HepG2 (cell line): ENCODE measurements around the gene DBNDD2. TPM values are rescaled to one million over a fixed set of nuclear protein-coding genes. Genes with fewer than 3 reads are reported as not detected.

Source experiments
- ATAC-seq: fragments of 200-7000 bp; cut with Tn5 transposase; 3 replicates; pipeline ENCODE4 v1.9.1; 2020; ENCODE audit warnings: mild to moderate bottlenecking, moderate library complexity
- BruUV-seq: library from RNA; stranded (reverse); fragments of 400-500 nt; replicated peaks from 2 replicates; lab custom pipeline; 2021; lab: Mats Ljungman, UMichigan
- CTCF ChIA-PET: fragments of 300-600 bp; formaldehyde crosslinking; extraction: SDS; loops from one replicate; lab custom pipeline; 2021; ENCODE audit warnings: low total read pairs, inconsistent platforms, low intra/inter-chr PET ratio; lab: Yijun Ruan, JAX
- POLR2A ChIA-PET: fragments of 350-600 bp; sonication (Branson Sonifier 250); formaldehyde crosslinking; loops from one replicate; lab custom pipeline; 2020; ENCODE audit warnings: antibody characterized with exemption, inconsistent platforms; lab: Yijun Ruan, JAX
- DNase-seq: peaks from one replicate; pipeline ENCODE4 v3.0.0-alpha.2; 2015; ENCODE audit warnings: low spot score
- FAIRE-seq: peaks from 3 replicates; lab custom pipeline; 2011; peaks lifted over from hg19 to GRCh38; lab: Jason Lieb, UNC
- H2AFZ ChIP-seq: one replicate; pipeline ENCODE4 v1.6.1; 2011; ENCODE audit warnings: low read length, inconsistent platforms
- H3K27ac ChIP-seq: fragments of 300-600 bp; 3 replicates; pipeline ENCODE4 v1.8.0; 2011; ENCODE audit warnings: mixed run types, mild to moderate bottlenecking, mixed read lengths, low read length, inconsistent platforms; ENCODE audit not compliant: insufficient read depth; ENCODE audit errors: extremely low read length
- H3K27me3 ChIP-seq, 2 experiments: fragments of 200-600 bp in 1 of 2; 2 replicates in 1 of 2; 3 replicates in 1 of 2; pipeline versions ENCODE4 v1.6.0 to v1.8.0; 2011; ENCODE audit warnings: low read length in 2 of 2, mild to moderate bottlenecking in 2 of 2, moderate library complexity in 2 of 2, inconsistent platforms in 1 of 2; ENCODE audit not compliant: insufficient read depth in 2 of 2, control insufficient read depth in 1 of 2
- H3K36me3 ChIP-seq, 2 experiments: fragments of 200-600 bp in 1 of 2; replicated peaks in 1 of 2; 2 replicates in 1 of 2; 3 replicates in 1 of 2; pipeline versions ENCODE4 v1.5.1 to v1.8.0; 2011; ENCODE audit warnings: low read length in 2 of 2, inconsistent platforms in 1 of 2; ENCODE audit not compliant: insufficient read depth in 2 of 2, control insufficient read depth in 1 of 2
- H3K4me1 ChIP-seq: 2 replicates; pipeline ENCODE4 v1.5.1; 2012; ENCODE audit warnings: low read length, inconsistent platforms; ENCODE audit not compliant: insufficient read depth
- H3K4me2 ChIP-seq: 2 replicates; pipeline ENCODE4 v1.6.0; 2011; ENCODE audit warnings: low read depth, low read length, inconsistent platforms
- H3K4me3 ChIP-seq, 3 experiments: fragments of 200-600 bp in 1 of 3; sonication (generic), shearing (Covaris generic) in 1 of 3; replicated peaks in 1 of 3; 2 replicates each; pipeline ENCODE4 v1.5.1; 2011 to 2016; ENCODE audit warnings: low read length in 3 of 3, inconsistent platforms in 2 of 3, low read depth in 2 of 3, mild to moderate bottlenecking in 2 of 3, control low read depth in 1 of 3, mixed read lengths in 1 of 3; ENCODE audit not compliant: insufficient read depth in 1 of 3
- H3K79me2 ChIP-seq: one replicate; pipeline ENCODE4 v1.6.1; 2011; ENCODE audit warnings: low read length, inconsistent platforms; ENCODE audit not compliant: insufficient read depth
- H3K9ac ChIP-seq: 2 replicates; pipeline ENCODE4 v1.6.0; 2011; ENCODE audit warnings: mild to moderate bottlenecking, low read depth, low read length, inconsistent platforms; ENCODE audit not compliant: insufficient read depth
- H3K9me3 ChIP-seq: 2 replicates; pipeline ENCODE4 v1.5.1; 2012; ENCODE audit warnings: mild to moderate bottlenecking, low read length
- H4K20me1 ChIP-seq: 2 replicates; pipeline ENCODE4 v1.6.0; 2011; ENCODE audit warnings: inconsistent platforms, mild to moderate bottlenecking, low read length, moderate library complexity; ENCODE audit not compliant: insufficient read depth
- AHR ChIP-seq: IDR thresholded peaks from 2 replicates; pipeline ENCODE4 v1.6.1; 2018; ENCODE audit warnings: missing genetic modification reagents, missing compliant biosample characterization
- ATF6 ChIP-seq: sonication (generic); formaldehyde crosslinking; conservative IDR thresholded peaks from 2 replicates; pipeline ENCODE4 v1.4.0; 2020; ENCODE audit warnings: missing genetic modification reagents
- EEA1 ChIP-seq: sonication (generic); formaldehyde crosslinking; IDR thresholded peaks from 2 replicates; pipeline ENCODE4 v1.5.1; 2020; ENCODE audit warnings: mild to moderate bottlenecking, missing genetic modification reagents, borderline replicate concordance
- FOSL2 ChIP-seq: sonication (generic); formaldehyde crosslinking; IDR thresholded peaks from 2 replicates; pipeline ENCODE4 v1.4.0; 2020; ENCODE audit warnings: missing genetic modification reagents
- KAT7 ChIP-seq: IDR thresholded peaks from 2 replicates; pipeline ENCODE4 v1.6.1; 2018; ENCODE audit warnings: borderline replicate concordance, missing compliant biosample characterization
- NFAT5 ChIP-seq: sonication (generic); formaldehyde crosslinking; IDR thresholded peaks from 2 replicates; pipeline ENCODE4 v1.4.0; 2020; ENCODE audit warnings: missing genetic modification reagents
- RARA ChIP-seq: IDR thresholded peaks from 2 replicates; pipeline ENCODE4 v1.6.1; 2016; ENCODE audit warnings: missing genetic modification reagents, missing compliant biosample characterization
- U2AF2 ChIP-seq: fragments of 200-400 bp; formaldehyde crosslinking; IDR thresholded peaks from 2 replicates; pipeline ENCODE4 v1.6.1; 2017; ENCODE audit warnings: low read depth, mild to moderate bottlenecking, low read length
- ZGPAT ChIP-seq: IDR thresholded peaks from 2 replicates; pipeline ENCODE4 v1.6.1; 2016; ENCODE audit warnings: mild to moderate bottlenecking
- ZNF143 ChIP-seq: sonication (generic); formaldehyde crosslinking; IDR thresholded peaks from 2 replicates; pipeline ENCODE4 v1.4.0; 2020; ENCODE audit warnings: missing genetic modification reagents
- ZNF546 ChIP-seq: sonication (generic); formaldehyde crosslinking; conservative IDR thresholded peaks from 2 replicates; pipeline ENCODE4 v1.8.1; 2023; ENCODE audit warnings: mild to moderate bottlenecking, missing genetic modification reagents
- ZNF589 ChIP-seq: sonication (generic); formaldehyde crosslinking; conservative IDR thresholded peaks from 2 replicates; pipeline ENCODE4 v1.8.0; 2022; ENCODE audit warnings: mild to moderate bottlenecking, moderate library complexity, missing genetic modification reagents
- ZNF672 ChIP-seq: sonication (generic); formaldehyde crosslinking; IDR thresholded peaks from 2 replicates; pipeline ENCODE4 v1.8.1; 2022; ENCODE audit warnings: missing genetic modification reagents
- in situ Hi-C: cut with HindIII; loops from 2 replicates; pipeline ENCODE4 v1.10.0; 2017; ENCODE audit warnings: low pct_unique_long_range_greater_than_20kb; ENCODE audit not compliant: extremely low pct_ligation_motif_present
- intact Hi-C: fragments of 100-400 bp; cut with micrococcal nuclease; formaldehyde crosslinking; loops from one replicate; pipeline ENCODE4 v1.10.0; 2022; ENCODE audit not compliant: unreplicated experiment
- polyA plus RNA-seq, 8 experiments: library from polyadenylated mRNA; depleted of rRNA in 3 of 8; stranded (reverse) in 7 of 8; unstranded in 1 of 8; fragments of >200 nt; fragmentation: Illumina TruSeq in 4 of 8; extraction: Trizol in 4 of 8; gene quantifications; 2 replicates each; pipeline versions ENCODE4 v1.2.1 to v1.2.3, GENCODE V29; 2011 to 2016; ENCODE audit warnings: low read depth in 4 of 8, missing spikeins in 1 of 8, mixed read lengths in 1 of 8; ENCODE audit not compliant: insufficient read depth in 1 of 8
- total RNA-seq, 5 experiments: library from RNA; depleted of rRNA; stranded (reverse); fragments of >200 nt; fragmentation: Illumina TruSeq; extraction: Trizol; gene quantifications; 2 replicates each; pipeline ENCODE4 v1.2.3, GENCODE V29; 2016; ENCODE audit warnings: low read depth in 1 of 5
- TF ChIP-seq, protein P1 (sequence below): sonication (generic); formaldehyde crosslinking; IDR thresholded peaks from 2 replicates; pipeline ENCODE4 v1.8.0; 2023; ENCODE audit warnings: mild to moderate bottlenecking, missing genetic modification reagents
- TF ChIP-seq, protein P2 (sequence below): sonication (generic); formaldehyde crosslinking; IDR thresholded peaks from 2 replicates; pipeline ENCODE4 v1.8.1; 2023; ENCODE audit warnings: missing genetic modification reagents, mild to moderate bottlenecking, borderline replicate concordance

Gene DBNDD2
- total and polyA plus RNA-seq, 2 of the 13 experiments (the other 11 are each of a cell fraction or from before 2014, with no cell fraction given): 16.7 to 47.6 TPM

- no peak for FAIRE-seq
- Histone ChIP-seq H3K9me3 (no peaks in the 10 kb centered on the region), H3K79me2 (peaks cover 13% of the 10 kb centered on the region), H3K4me2 (no peak overlapping the region), H3K27ac (no peak overlapping the region), H4K20me1 (peaks cover 5% of the 10 kb centered on the region; the same call in 1 of the 2 replicates), H3K27me3 (no peaks in the 10 kb centered on the region; a peak in 1 of 5 replicates), H3K9ac (no peak overlapping the region), H3K4me1 (peaks cover 34% of the 10 kb centered on the region), H3K36me3 (peaks cover 20 to 32% of the 10 kb centered on the region in 2 experiments), H3K4me3 (no peak overlapping the region), H2AFZ (no peak overlapping the region)
- BruUV-seq: no TSS peak
- ChIA-PET POLR2A (interaction anchor here (2.0 to 29.5 kb wide), 2 partner anchors 24 to 44 kb away, joined by 5 to 1422 read pairs; partner anchors contain the start of gene SDC4), CTCF (no interaction called here)
- no peak for DNase-seq
- TF ChIP-seq ZNF143 (CRISPR knock-in tag) (no peak), NFAT5 (CRISPR knock-in tag) (no peak), ZGPAT (CRISPR knock-in tag) (no peak), FOSL2 (no peak), EEA1 (no peak), ZNF589 (CRISPR knock-in tag) (no peak), KAT7 (CRISPR knock-in tag) (no peak), AHR (CRISPR knock-in tag) (no peak), ATF6 (CRISPR knock-in tag) (no peak), ZNF546 (CRISPR knock-in tag) (no peak), ZNF672 (CRISPR knock-in tag) (no peak), RARA (CRISPR knock-in tag) (no peak), U2AF2 (no peak)
- TF ChIP-seq, protein P1, sequence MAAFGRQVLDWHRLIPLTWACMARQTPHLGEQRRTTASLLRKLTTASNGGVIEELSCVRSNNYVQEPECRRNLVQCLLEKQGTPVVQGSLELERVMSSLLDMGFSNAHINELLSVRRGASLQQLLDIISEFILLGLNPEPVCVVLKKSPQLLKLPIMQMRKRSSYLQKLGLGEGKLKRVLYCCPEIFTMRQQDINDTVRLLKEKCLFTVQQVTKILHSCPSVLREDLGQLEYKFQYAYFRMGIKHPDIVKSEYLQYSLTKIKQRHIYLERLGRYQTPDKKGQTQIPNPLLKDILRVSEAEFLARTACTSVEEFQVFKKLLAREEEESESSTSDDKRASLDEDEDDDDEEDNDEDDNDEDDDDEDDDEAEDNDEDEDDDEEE (CRISPR knock-in tag): no peak
- TF ChIP-seq, protein P2, sequence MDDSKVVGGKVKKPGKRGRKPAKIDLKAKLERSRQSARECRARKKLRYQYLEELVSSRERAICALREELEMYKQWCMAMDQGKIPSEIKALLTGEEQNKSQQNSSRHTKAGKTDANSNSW: no peak
- intact Hi-C loops (no loop called here), in situ Hi-C loops (no loop called here)
- ATAC-seq: no peak
These were observed 41.0 kb upstream of the DBNDD2 start for GRCh38 chr20:45367126-45367525.
